Peyer's patch (tissue), 4 donors: ENCODE results near the gene VIPR1.

Experiments
- CTCF ChIP-seq, 6 experiments: fragments of 450-650 bp in 4 of 6; fragments of 200-600 bp in 2 of 6; sonication (generic) in 1 of 6; IDR thresholded peaks; one replicate each; pipeline ENCODE4 v1.5.1; 2017 to 2019; ENCODE audit warnings: antibody characterized with exemption in 6 of 6, mild to moderate bottlenecking in 3 of 6, moderate library complexity in 1 of 6
- POLR2A ChIP-seq, 2 donors: fragments of 450-650 bp; IDR thresholded peaks; one replicate each; pipeline ENCODE4 v1.5.1; 2017; ENCODE audit warnings: antibody characterized with exemption in 2 of 2, mild to moderate bottlenecking in 2 of 2, moderate library complexity in 2 of 2

GRCh38 chr3:42489116-42489936 lies 13.1 kb upstream of the VIPR1 start:
- TF ChIP-seq CTCF (IDR thresholded peaks at IDR 0.05), result no peak
- no peak for TF ChIP-seq POLR2A (IDR thresholded peaks at IDR 0.05)
